ENCODE results near the gene WDR33. TPM values are rescaled to one million over a fixed set of nuclear protein-coding genes. Genes with fewer than 3 reads are reported as not detected.

The WDR33 gene
- total and polyA plus RNA-seq, 9 of the 15 experiments (the other 6 are each of a cell fraction or from before 2014, with no cell fraction given) = 24.2 to 57.4 (median 38.4) TPM

- ATAC-seq (no peak), DNase-seq (ENCODE audit: extremely low read depth in 1 of 4, low spot score in 3 of 4) (no peak), FAIRE-seq (no peak)
- in situ Hi-C loops (cut with MboI) = no loop called here
- Histone ChIP-seq H3K79me2 (ENCODE audit: control insufficient read depth, insufficient read depth, low read length) (no peaks in the 10 kb centered on the region), H3K4me1 (replicated peaks in 1 of 2; ENCODE audit: control insufficient read depth in 2 of 2, insufficient read depth in 2 of 2, low read length in 2 of 2) (no peaks in the 10 kb centered on the region), H3K36me3 (ENCODE audit: control insufficient read depth, insufficient read depth, low read length) (no peaks in the 10 kb centered on the region), H3K4me2 (ENCODE audit: insufficient read depth, low read length) (no peak overlapping the region), H3K9ac (ENCODE audit: insufficient read depth in 1 of 2, low read depth in 2 of 2, low read length in 2 of 2) (no peak overlapping the region), H3K27me3 (ENCODE audit: control insufficient read depth in 2 of 2, insufficient read depth in 2 of 2, low read length in 2 of 2) (peaks cover 9 to 12% of the 10 kb centered on the region in 2 experiments; a peak in 3 of 5 replicates), H3K4me3 (no peak overlapping the region), H3K9me3 (replicated peaks; ENCODE audit: control insufficient read depth, insufficient read depth, low read depth, low read length) (peaks cover 8% of the 10 kb centered on the region), H3K27ac (ENCODE audit: extremely low read depth, low read depth, low read length) (no peak overlapping the region), H4K20me1 (replicated peaks; ENCODE audit: control insufficient read depth, insufficient read depth, low read length) (no peaks in the 10 kb centered on the region), H2AFZ (ENCODE audit: low read depth, low read length) (no peak overlapping the region), H3K9me1 (ENCODE audit: control insufficient read depth, insufficient read depth, low read length) (no peaks in the 10 kb centered on the region)
- 0% methylated on average over 5 of the region's 5 CpGs for WGBS (ENCODE audit: insufficient coverage, low coverage, missing lambda C conversion rate)
- intact Hi-C loops (cut with micrococcal nuclease) = no loop called here
- ChIA-PET POLR2A (interaction anchor here (1.4 kb wide), 1 partner anchor 10 kb away, joined by 3 read pairs; no protein-coding TSS in a partner anchor), CTCF (ENCODE audit: low intra/inter-chr PET ratio) (no interaction called here)
- BruUV-seq (replicated peaks) = no TSS peak
- no peak for TF ChIP-seq FOXO4 (CRISPR knock-in tag; IDR thresholded peaks at IDR 0.05)
- no peak for TF ChIP-seq HMG20B (CRISPR knock-in tag; IDR thresholded peaks at IDR 0.05)
- TF ChIP-seq, protein P1, sequence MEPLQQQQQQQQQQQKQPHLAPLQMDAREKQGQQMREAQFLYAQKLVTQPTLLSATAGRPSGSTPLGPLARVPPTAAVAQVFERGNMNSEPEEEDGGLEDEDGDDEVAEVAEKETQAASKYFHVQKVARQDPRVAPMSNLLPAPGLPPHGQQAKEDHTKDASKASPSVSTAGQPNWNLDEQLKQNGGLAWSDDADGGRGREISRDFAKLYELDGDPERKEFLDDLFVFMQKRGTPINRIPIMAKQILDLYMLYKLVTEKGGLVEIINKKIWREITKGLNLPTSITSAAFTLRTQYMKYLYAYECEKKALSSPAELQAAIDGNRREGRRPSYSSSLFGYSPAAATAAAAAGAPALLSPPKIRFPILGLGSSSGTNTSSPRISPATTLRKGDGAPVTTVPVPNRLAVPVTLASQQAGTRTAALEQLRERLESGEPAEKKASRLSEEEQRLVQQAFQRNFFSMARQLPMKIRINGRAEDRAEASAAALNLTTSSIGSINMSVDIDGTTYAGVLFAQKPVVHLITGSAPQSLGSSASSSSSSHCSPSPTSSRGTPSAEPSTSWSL (CRISPR knock-in tag; IDR thresholded peaks at IDR 0.05; ENCODE audit: borderline replicate concordance) = no peak
- TF ChIP-seq, protein P2, sequence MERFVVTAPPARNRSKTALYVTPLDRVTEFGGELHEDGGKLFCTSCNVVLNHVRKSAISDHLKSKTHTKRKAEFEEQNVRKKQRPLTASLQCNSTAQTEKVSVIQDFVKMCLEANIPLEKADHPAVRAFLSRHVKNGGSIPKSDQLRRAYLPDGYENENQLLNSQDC (CRISPR knock-in tag; IDR thresholded peaks at IDR 0.05) = no peak
- TF ChIP-seq, protein P3, sequence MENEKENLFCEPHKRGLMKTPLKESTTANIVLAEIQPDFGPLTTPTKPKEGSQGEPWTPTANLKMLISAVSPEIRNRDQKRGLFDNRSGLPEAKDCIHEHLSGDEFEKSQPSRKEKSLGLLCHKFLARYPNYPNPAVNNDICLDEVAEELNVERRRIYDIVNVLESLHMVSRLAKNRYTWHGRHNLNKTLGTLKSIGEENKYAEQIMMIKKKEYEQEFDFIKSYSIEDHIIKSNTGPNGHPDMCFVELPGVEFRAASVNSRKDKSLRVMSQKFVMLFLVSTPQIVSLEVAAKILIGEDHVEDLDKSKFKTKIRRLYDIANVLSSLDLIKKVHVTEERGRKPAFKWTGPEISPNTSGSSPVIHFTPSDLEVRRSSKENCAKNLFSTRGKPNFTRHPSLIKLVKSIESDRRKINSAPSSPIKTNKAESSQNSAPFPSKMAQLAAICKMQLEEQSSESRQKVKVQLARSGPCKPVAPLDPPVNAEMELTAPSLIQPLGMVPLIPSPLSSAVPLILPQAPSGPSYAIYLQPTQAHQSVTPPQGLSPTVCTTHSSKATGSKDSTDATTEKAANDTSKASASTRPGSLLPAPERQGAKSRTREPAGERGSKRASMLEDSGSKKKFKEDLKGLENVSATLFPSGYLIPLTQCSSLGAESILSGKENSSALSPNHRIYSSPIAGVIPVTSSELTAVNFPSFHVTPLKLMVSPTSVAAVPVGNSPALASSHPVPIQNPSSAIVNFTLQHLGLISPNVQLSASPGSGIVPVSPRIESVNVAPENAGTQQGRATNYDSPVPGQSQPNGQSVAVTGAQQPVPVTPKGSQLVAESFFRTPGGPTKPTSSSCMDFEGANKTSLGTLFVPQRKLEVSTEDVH (IDR thresholded peaks at IDR 0.05; ENCODE audit: low read depth, partially characterized antibody) = no peak
- no peak for TF ChIP-seq SRF (CRISPR knock-in tag; IDR thresholded peaks at IDR 0.05)
- TF ChIP-seq, protein P4, sequence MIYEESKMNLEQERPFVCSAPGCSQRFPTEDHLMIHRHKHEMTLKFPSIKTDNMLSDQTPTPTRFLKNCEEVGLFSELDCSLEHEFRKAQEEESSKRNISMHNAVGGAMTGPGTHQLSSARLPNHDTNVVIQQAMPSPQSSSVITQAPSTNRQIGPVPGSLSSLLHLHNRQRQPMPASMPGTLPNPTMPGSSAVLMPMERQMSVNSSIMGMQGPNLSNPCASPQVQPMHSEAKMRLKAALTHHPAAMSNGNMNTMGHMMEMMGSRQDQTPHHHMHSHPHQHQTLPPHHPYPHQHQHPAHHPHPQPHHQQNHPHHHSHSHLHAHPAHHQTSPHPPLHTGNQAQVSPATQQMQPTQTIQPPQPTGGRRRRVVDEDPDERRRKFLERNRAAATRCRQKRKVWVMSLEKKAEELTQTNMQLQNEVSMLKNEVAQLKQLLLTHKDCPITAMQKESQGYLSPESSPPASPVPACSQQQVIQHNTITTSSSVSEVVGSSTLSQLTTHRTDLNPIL (CRISPR knock-in tag; IDR thresholded peaks at IDR 0.05) = no peak
- no peak for TF ChIP-seq NKRF (IDR thresholded peaks at IDR 0.05; ENCODE audit: borderline replicate concordance)
- TF ChIP-seq KDM4B (IDR thresholded peaks at IDR 0.05; ENCODE audit: borderline replicate concordance in 2 of 2, low read depth in 1 of 2) = no peak
- TF ChIP-seq NR1H2 (CRISPR knock-in tag; IDR thresholded peaks at IDR 0.05) = no peak
- no peak for TF ChIP-seq FOXK1 (CRISPR knock-in tag; IDR thresholded peaks at IDR 0.05; ENCODE audit: borderline replicate concordance)
- TF ChIP-seq POLR3G (IDR thresholded peaks at IDR 0.05; ENCODE audit: extremely low read depth, insufficient read length, insufficient replicate concordance) = no peak
Measured at GRCh38 chr2:127818241-127818640, 7.3 kb upstream of the WDR33 start.
